Measurements from ENCODE around the gene CCER1. TPM values are rescaled to one million over a fixed set of nuclear protein-coding genes. Genes with fewer than 3 reads are reported as not detected.

Gene CCER1
- total RNA-seq, 1 donor from 2014 or later, result not detected

- Histone ChIP-seq H3K4me1 (no peaks in the 10 kb centered on the region), H3K4me2 (no peak overlapping the region), H4K20me1 (ENCODE audit: low read depth) (no peaks in the 10 kb centered on the region), H3K27me3 (no peaks in the 10 kb centered on the region), H3K36me3 (no peaks in the 10 kb centered on the region), H3K79me2 (ENCODE audit: low read depth) (no peaks in the 10 kb centered on the region), H2AFZ (replicated peaks) (no peak overlapping the region), H3K9me3 (ENCODE audit: low read depth) (no peaks in the 10 kb centered on the region), H3K27ac (no peak overlapping the region), H3K9ac (no peak overlapping the region), H3F3A (ENCODE audit: low read depth) (no peaks in the 10 kb centered on the region), H3K4me3 (no peak overlapping the region)
- TF ChIP-seq EZH2phosphoT487 (IDR thresholded peaks at IDR 0.05) (no peak), EZH2 (IDR thresholded peaks at IDR 0.05) (no peak), CTCF (IDR thresholded peaks at IDR 0.05) (no peak)
- Mint-ChIP-seq H3K4me3 (no peak overlapping the region), H3K36me3 (no peaks in the 10 kb centered on the region), H3K4me1 (no peaks in the 10 kb centered on the region), H3K27ac (no peak overlapping the region), H3K9me3 (no peaks in the 10 kb centered on the region), H3K27me3 (ENCODE audit: insufficient read depth, low read depth) (peaks cover 4% of the 10 kb centered on the region)
- no peak for DNase-seq (ENCODE audit: low spot score)
Measured at GRCh38 chr12:90915353-90915752, 39.6 kb downstream of the CCER1 start.

- Mint-ChIP-seq H3K4me3 (no peak overlapping the region), H3K27ac (no peak overlapping the region), H3K27me3 (ENCODE audit: insufficient read depth, low read depth) (peaks cover 6% of the 10 kb centered on the region), H3K4me1 (peaks cover 3% of the 10 kb centered on the region), H3K9me3 (no peaks in the 10 kb centered on the region), H3K36me3 (no peaks in the 10 kb centered on the region)
- DNase-seq (ENCODE audit: low spot score), result no peak
- Histone ChIP-seq H3K36me3 (no peaks in the 10 kb centered on the region), H3K9ac (no peak overlapping the region), H3K4me2 (no peak overlapping the region), H4K20me1 (ENCODE audit: low read depth) (no peaks in the 10 kb centered on the region), H3K27me3 (no peaks in the 10 kb centered on the region), H3F3A (ENCODE audit: low read depth) (no peaks in the 10 kb centered on the region), H2AFZ (replicated peaks) (no peak overlapping the region), H3K27ac (no peak overlapping the region), H3K4me3 (no peak overlapping the region), H3K9me3 (ENCODE audit: low read depth) (no peaks in the 10 kb centered on the region), H3K4me1 (no peaks in the 10 kb centered on the region), H3K79me2 (ENCODE audit: low read depth) (no peaks in the 10 kb centered on the region)
- no peak for TF ChIP-seq EZH2 (IDR thresholded peaks at IDR 0.05)
- no peak for TF ChIP-seq EZH2phosphoT487 (IDR thresholded peaks at IDR 0.05)
- no peak for TF ChIP-seq CTCF (IDR thresholded peaks at IDR 0.05)
Measured at GRCh38 chr12:90910958-90911357, 44.0 kb downstream of the CCER1 start.

- Mint-ChIP-seq H3K36me3 (no peaks in the 10 kb centered on the region), H3K27ac (no peak overlapping the region), H3K9me3 (no peaks in the 10 kb centered on the region), H3K27me3 (ENCODE audit: insufficient read depth, low read depth) (peaks cover 2% of the 10 kb centered on the region), H3K4me3 (no peak overlapping the region), H3K4me1 (peaks cover 8% of the 10 kb centered on the region)
- no peaks in the 10 kb centered on the region for H3K4me1 ChIP-seq
- no peaks in the 10 kb centered on the region for H3K79me2 ChIP-seq (ENCODE audit: low read depth)
- no peak overlapping the region for H3K4me2 ChIP-seq
- H4K20me1 ChIP-seq (ENCODE audit: low read depth), result no peaks in the 10 kb centered on the region
- H3K9me3 ChIP-seq (ENCODE audit: low read depth), result no peaks in the 10 kb centered on the region
- no peak overlapping the region for H3K9ac ChIP-seq
- TF ChIP-seq CTCF (IDR thresholded peaks at IDR 0.05) (peak; percentile 90), EZH2 (IDR thresholded peaks at IDR 0.05) (no peak), EZH2phosphoT487 (IDR thresholded peaks at IDR 0.05) (no peak)
- no peak overlapping the region for H3K4me3 ChIP-seq
- no peaks in the 10 kb centered on the region for H3F3A ChIP-seq (ENCODE audit: low read depth)
- H3K27me3 ChIP-seq, result no peaks in the 10 kb centered on the region
- DNase-seq (ENCODE audit: low spot score), result peak; percentile 65
- H2AFZ ChIP-seq (replicated peaks), result peak overlapping the region; percentile 14
- H3K27ac ChIP-seq, result no peak overlapping the region
- no peaks in the 10 kb centered on the region for H3K36me3 ChIP-seq
Measured at GRCh38 chr12:90909069-90909770, 45.8 kb downstream of the CCER1 start.
